WTC11 (cell line): ENCODE results near the gene CERS5. TPM values are rescaled to one million over a fixed set of nuclear protein-coding genes. Genes with fewer than 3 reads are reported as not detected.

ENCODE experiments used
- ATAC-seq: fragments of 200-7000 bp; cut with Tn5 transposase; 2 replicates; pipeline ENCODE4 v1.10.0; 2021; ENCODE audit warnings: mild to moderate bottlenecking, moderate library complexity
- CTCF ChIA-PET: fragments of 300-600 bp; sonication (Branson Sonifier 250); formaldehyde crosslinking; loops from one replicate; lab custom pipeline; 2021; ENCODE audit warnings: antibody characterized with exemption; lab: Charles Lee
- POLR2A ChIA-PET: fragments of 350-600 bp; sonication (Branson Sonifier 250); formaldehyde crosslinking; loops from one replicate; lab custom pipeline; 2021; ENCODE audit warnings: antibody characterized with exemption; lab: Charles Lee
- DNase-seq: peaks from one replicate; pipeline ENCODE4 v3.0.0; 2021; ENCODE audit warnings: low spot score
- H3K27ac Mint-ChIP-seq: 2 replicates; pipeline ENCODE4 v1.8.0; 2021; ENCODE audit warnings: mixed read lengths
- H3K27me3 Mint-ChIP-seq: 2 replicates; pipeline ENCODE4 v1.8.0; 2021; ENCODE audit warnings: low read depth, mild to moderate bottlenecking, moderate library complexity, mixed read lengths
- H3K36me3 Mint-ChIP-seq: 2 replicates; pipeline ENCODE4 v1.8.0; 2021; ENCODE audit warnings: mixed read lengths
- H3K4me1 Mint-ChIP-seq: 2 replicates; pipeline ENCODE4 v1.8.0; 2022; ENCODE audit warnings: mixed read lengths
- H3K4me3 Mint-ChIP-seq: 2 replicates; pipeline ENCODE4 v1.8.0; 2021; ENCODE audit warnings: mild to moderate bottlenecking, moderate library complexity, mixed read lengths
- H3K9me3 Mint-ChIP-seq: 2 replicates; pipeline ENCODE4 v1.8.0; 2021; ENCODE audit warnings: mixed read lengths
- CBFB ChIP-seq: sonication (generic); formaldehyde crosslinking; IDR thresholded peaks from 2 replicates; pipeline ENCODE4 v1.8.1; 2022; ENCODE audit warnings: mild to moderate bottlenecking, low read depth, missing genetic modification reagents
- ELF4 ChIP-seq: sonication (generic); formaldehyde crosslinking; IDR thresholded peaks from 2 replicates; pipeline ENCODE4 v1.8.1; 2022; ENCODE audit warnings: low read depth, mild to moderate bottlenecking, moderate library complexity, missing genetic modification reagents
- FOXP1 ChIP-seq: sonication (generic); formaldehyde crosslinking; IDR thresholded peaks from 2 replicates; pipeline ENCODE4 v1.8.0; 2022; ENCODE audit warnings: missing genetic modification reagents, mild to moderate bottlenecking, moderate library complexity, borderline replicate concordance
- HMGXB4 ChIP-seq: sonication (generic); formaldehyde crosslinking; IDR thresholded peaks from 2 replicates; pipeline ENCODE4 v1.8.1; 2023; ENCODE audit warnings: mild to moderate bottlenecking, moderate library complexity, missing genetic modification reagents
- JUN ChIP-seq: sonication (generic); formaldehyde crosslinking; IDR thresholded peaks from 2 replicates; pipeline ENCODE4 v1.8.0; 2023; ENCODE audit warnings: mild to moderate bottlenecking, missing genetic modification reagents
- MAX ChIP-seq: sonication (generic); formaldehyde crosslinking; IDR thresholded peaks from 2 replicates; pipeline ENCODE4 v1.8.0; 2022; ENCODE audit warnings: mild to moderate bottlenecking, missing genetic modification reagents
- TP53 ChIP-seq: sonication (generic); formaldehyde crosslinking; IDR thresholded peaks from 2 replicates; pipeline ENCODE4 v1.8.1; 2023; ENCODE audit warnings: mild to moderate bottlenecking, missing genetic modification reagents
- ZNF232 ChIP-seq: sonication (generic); formaldehyde crosslinking; IDR thresholded peaks from 2 replicates; pipeline ENCODE4 v1.8.0; 2022; ENCODE audit warnings: mild to moderate bottlenecking, missing genetic modification reagents
- ZNF671 ChIP-seq: fragments of 250-450 bp; sonication (Bioruptor Pico); IDR thresholded peaks from 2 replicates; pipeline ENCODE4 v1.8.0; 2021; ENCODE audit warnings: mild to moderate bottlenecking
- ZSCAN18 ChIP-seq: fragments of 250-450 bp; sonication (Bioruptor Pico); IDR thresholded peaks from 2 replicates; pipeline ENCODE4 v2.1.2; 2022; ENCODE audit warnings: mild to moderate bottlenecking, moderate library complexity
- total RNA-seq: library from RNA; stranded (reverse); gene quantifications from 3 replicates; pipeline ENCODE4 v1.2.3, GENCODE V29; 2021
- TF ChIP-seq, protein P1 (sequence below): sonication (generic); formaldehyde crosslinking; IDR thresholded peaks from 2 replicates; pipeline ENCODE4 v1.8.1; 2023; ENCODE audit warnings: mild to moderate bottlenecking, missing genetic modification reagents
- TF ChIP-seq, protein P2 (sequence below): fragments of 250-450 bp; sonication (Bioruptor Pico); IDR thresholded peaks from 2 replicates; pipeline ENCODE4 v1.8.0; 2021; ENCODE audit warnings: mild to moderate bottlenecking
- TF ChIP-seq, protein P3 (sequence below): sonication (generic); formaldehyde crosslinking; IDR thresholded peaks from 2 replicates; pipeline ENCODE4 v1.8.1; 2023; ENCODE audit warnings: mild to moderate bottlenecking, missing genetic modification reagents, moderate library complexity

The CERS5 gene
- total RNA-seq, 1 experiment from 2014 or later, result 55.8 TPM

DNA sequence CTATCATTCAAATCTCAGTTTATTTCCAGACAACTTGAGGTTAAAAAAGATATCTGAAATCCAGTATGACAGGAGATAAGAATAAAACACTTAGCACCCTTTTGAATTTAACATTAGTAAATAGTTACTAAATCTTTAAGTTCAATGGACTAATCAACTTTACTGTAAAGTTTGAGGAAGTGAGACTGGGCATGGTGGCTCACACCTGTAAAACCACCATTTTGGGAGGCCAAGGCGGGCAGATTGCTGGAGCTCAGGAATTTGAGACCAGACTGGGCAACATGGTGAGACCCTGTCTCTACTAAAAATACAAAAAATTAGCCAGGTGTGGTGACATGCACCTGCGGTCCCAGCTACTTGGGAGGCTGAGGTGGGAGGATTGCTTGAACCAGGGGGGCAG, 40.3 kb upstream of the CERS5 start (continued):
- TF ChIP-seq HMGXB4 (CRISPR knock-in tag), result no peak
- TF ChIP-seq TP53 (CRISPR knock-in tag), result no peak
- no peak for TF ChIP-seq CBFB (CRISPR knock-in tag)
- no peak for TF ChIP-seq FOXP1 (CRISPR knock-in tag)
- TF ChIP-seq ZNF232, result no peak

DNA sequence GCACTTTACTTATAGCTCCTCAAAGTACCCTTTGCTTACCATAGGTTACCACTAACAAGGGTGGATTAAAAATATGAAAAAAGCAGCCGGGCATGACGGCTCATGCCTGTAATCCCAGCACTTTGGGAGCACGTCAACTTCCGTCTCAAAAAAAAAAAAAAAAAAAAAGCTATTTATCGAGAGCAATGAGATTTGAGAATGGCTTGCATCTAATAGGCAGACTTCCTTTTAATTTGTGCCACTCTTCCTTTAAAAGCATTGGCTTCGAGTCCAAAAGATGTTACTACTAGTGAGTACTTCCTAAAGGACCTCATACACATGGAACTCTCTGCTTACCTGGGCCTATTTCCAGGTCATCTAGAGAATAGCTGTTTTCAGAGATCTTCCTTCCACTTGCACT, 38.5 kb upstream of the CERS5 start:
- peaks cover 23% of the 10 kb centered on the region for H3K4me1 Mint-ChIP-seq
- TF ChIP-seq ELF4 (no peak), ZNF671 (CRISPR knock-in tag) (no peak), ZSCAN18 (CRISPR knock-in tag) (no peak)
- TF ChIP-seq, protein P1, sequence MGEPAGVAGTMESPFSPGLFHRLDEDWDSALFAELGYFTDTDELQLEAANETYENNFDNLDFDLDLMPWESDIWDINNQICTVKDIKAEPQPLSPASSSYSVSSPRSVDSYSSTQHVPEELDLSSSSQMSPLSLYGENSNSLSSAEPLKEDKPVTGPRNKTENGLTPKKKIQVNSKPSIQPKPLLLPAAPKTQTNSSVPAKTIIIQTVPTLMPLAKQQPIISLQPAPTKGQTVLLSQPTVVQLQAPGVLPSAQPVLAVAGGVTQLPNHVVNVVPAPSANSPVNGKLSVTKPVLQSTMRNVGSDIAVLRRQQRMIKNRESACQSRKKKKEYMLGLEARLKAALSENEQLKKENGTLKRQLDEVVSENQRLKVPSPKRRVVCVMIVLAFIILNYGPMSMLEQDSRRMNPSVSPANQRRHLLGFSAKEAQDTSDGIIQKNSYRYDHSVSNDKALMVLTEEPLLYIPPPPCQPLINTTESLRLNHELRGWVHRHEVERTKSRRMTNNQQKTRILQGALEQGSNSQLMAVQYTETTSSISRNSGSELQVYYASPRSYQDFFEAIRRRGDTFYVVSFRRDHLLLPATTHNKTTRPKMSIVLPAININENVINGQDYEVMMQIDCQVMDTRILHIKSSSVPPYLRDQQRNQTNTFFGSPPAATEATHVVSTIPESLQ (CRISPR knock-in tag), result no peak
- TF ChIP-seq, all 79 proteins: peak for 0
- CTCF ChIA-PET, result interaction anchor here (0.6 to 1.0 kb wide), 3 partner anchors 78 to 1209 kb away, joined by 3 to 6 read pairs (median 3); partner anchors contain the start of gene LIMA1
- Mint-ChIP-seq H3K4me3 (no peak overlapping the region), H3K27ac (peak overlapping the region; percentile 63; the same call in 1 of the 2 replicates), H3K36me3 (peaks cover 29% of the 10 kb centered on the region), H3K9me3 (no peaks in the 10 kb centered on the region), H3K27me3 (no peaks in the 10 kb centered on the region)
- POLR2A ChIA-PET, result interaction anchor here (0.7 kb wide), 1 partner anchor 94 kb away, joined by 8 read pairs; no protein-coding TSS in a partner anchor
- DNase-seq (no peak), ATAC-seq (no peak)

DNA sequence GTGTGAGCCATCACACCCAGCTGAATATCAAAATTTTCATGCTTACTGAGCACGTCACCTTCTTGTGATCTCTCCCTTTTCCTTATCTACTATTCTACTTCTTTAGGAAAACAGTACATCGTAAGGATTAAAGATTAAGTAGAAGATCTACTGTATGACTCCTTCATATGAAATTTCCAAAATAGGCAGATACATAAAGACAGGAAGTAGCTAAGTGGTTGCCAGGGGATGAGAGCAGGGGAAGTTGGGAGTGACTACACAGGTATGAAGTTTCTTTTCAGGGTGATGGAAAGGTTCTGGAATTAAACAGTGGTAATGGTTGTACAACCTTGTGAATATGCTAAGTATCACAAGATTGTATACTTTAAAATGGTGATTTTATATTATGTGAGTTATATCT, 36.5 kb upstream of the CERS5 start:
- ATAC-seq, result no peak
- DNase-seq, result no peak
- Mint-ChIP-seq H3K36me3 (peaks cover 42% of the 10 kb centered on the region), H3K27me3 (no peaks in the 10 kb centered on the region), H3K27ac (peak overlapping the region; percentile 43), H3K4me1 (peaks cover 23% of the 10 kb centered on the region), H3K9me3 (no peaks in the 10 kb centered on the region), H3K4me3 (no peak overlapping the region)
- CTCF ChIA-PET, result interaction anchor here (1.4 kb wide), 1 partner anchor 111 kb away, joined by 7 read pairs; no protein-coding TSS in a partner anchor
- no peak for TF ChIP-seq MAX
- no peak for TF ChIP-seq JUN (CRISPR knock-in tag)
- TF ChIP-seq, protein P2, sequence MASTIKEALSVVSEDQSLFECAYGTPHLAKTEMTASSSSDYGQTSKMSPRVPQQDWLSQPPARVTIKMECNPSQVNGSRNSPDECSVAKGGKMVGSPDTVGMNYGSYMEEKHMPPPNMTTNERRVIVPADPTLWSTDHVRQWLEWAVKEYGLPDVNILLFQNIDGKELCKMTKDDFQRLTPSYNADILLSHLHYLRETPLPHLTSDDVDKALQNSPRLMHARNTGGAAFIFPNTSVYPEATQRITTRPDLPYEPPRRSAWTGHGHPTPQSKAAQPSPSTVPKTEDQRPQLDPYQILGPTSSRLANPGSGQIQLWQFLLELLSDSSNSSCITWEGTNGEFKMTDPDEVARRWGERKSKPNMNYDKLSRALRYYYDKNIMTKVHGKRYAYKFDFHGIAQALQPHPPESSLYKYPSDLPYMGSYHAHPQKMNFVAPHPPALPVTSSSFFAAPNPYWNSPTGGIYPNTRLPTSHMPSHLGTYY (CRISPR knock-in tag), result no peak
- TF ChIP-seq, protein P3, sequence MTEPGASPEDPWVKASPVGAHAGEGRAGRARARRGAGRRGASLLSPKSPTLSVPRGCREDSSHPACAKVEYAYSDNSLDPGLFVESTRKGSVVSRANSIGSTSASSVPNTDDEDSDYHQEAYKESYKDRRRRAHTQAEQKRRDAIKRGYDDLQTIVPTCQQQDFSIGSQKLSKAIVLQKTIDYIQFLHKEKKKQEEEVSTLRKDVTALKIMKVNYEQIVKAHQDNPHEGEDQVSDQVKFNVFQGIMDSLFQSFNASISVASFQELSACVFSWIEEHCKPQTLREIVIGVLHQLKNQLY (CRISPR knock-in tag), result no peak
- TF ChIP-seq, all 79 proteins: peak for 0
- POLR2A ChIA-PET, result no interaction called here
